Neural cell (in vitro differentiated cells): ENCODE data around the gene GLT1D1.

Experiments
- CTCF ChIP-seq: fragments of 450-650 bp; IDR thresholded peaks from 2 replicates; pipeline ENCODE4 v1.5.1; 2014; ENCODE audit warnings: antibody characterized with exemption, mild to moderate bottlenecking, moderate library complexity; ENCODE audit not compliant: poor library complexity, severe bottlenecking
- EP300 ChIP-seq: fragments of 450-650 bp; conservative IDR thresholded peaks from 2 replicates; pipeline ENCODE4 v1.6.1; 2014; ENCODE audit warnings: antibody characterized with exemption, mild to moderate bottlenecking, moderate library complexity; ENCODE audit not compliant: poor library complexity, severe bottlenecking
- EZH2 ChIP-seq: fragments of 200-600, 300-800 bp; shearing (Covaris generic), sonication (generic); IDR thresholded peaks from 2 replicates; pipeline ENCODE4 v1.6.1; 2014; ENCODE audit warnings: antibody characterized with exemption, low read length, borderline replicate concordance, mild to moderate bottlenecking; ENCODE audit not compliant: insufficient read depth, poor library complexity, severe bottlenecking
- POLR2AphosphoS5 ChIP-seq: IDR thresholded peaks from 2 replicates; pipeline ENCODE4 v1.6.1; 2012
- RAD21 ChIP-seq: fragments of 450-650 bp; conservative IDR thresholded peaks from 2 replicates; pipeline ENCODE4 v1.6.1; 2014; ENCODE audit warnings: antibody characterized with exemption, mild to moderate bottlenecking, moderate library complexity
- REST ChIP-seq: IDR thresholded peaks from 2 replicates; pipeline ENCODE4 v1.6.1; 2012; ENCODE audit warnings: borderline replicate concordance
- SMC3 ChIP-seq: fragments of 450-650 bp; conservative IDR thresholded peaks from 2 replicates; pipeline ENCODE4 v1.6.1; 2014; ENCODE audit warnings: antibody characterized with exemption, mild to moderate bottlenecking, moderate library complexity; ENCODE audit not compliant: poor library complexity
- TAF1 ChIP-seq: IDR thresholded peaks from 2 replicates; pipeline ENCODE4 v1.6.1; 2012; ENCODE audit warnings: low read depth

GRCh38 chr12:129005829-129006228 lies 152.6 kb downstream of the GLT1D1 start:
- no peak for TF ChIP-seq EZH2
- TF ChIP-seq CTCF, result no peak
- TF ChIP-seq TAF1, result no peak
- TF ChIP-seq EP300, result no peak
- TF ChIP-seq REST, result no peak
- TF ChIP-seq SMC3, result no peak
- no peak for TF ChIP-seq POLR2AphosphoS5
- TF ChIP-seq RAD21, result no peak
